ENCODE measurements around the gene CITED1.

Gene CITED1

DNA sequence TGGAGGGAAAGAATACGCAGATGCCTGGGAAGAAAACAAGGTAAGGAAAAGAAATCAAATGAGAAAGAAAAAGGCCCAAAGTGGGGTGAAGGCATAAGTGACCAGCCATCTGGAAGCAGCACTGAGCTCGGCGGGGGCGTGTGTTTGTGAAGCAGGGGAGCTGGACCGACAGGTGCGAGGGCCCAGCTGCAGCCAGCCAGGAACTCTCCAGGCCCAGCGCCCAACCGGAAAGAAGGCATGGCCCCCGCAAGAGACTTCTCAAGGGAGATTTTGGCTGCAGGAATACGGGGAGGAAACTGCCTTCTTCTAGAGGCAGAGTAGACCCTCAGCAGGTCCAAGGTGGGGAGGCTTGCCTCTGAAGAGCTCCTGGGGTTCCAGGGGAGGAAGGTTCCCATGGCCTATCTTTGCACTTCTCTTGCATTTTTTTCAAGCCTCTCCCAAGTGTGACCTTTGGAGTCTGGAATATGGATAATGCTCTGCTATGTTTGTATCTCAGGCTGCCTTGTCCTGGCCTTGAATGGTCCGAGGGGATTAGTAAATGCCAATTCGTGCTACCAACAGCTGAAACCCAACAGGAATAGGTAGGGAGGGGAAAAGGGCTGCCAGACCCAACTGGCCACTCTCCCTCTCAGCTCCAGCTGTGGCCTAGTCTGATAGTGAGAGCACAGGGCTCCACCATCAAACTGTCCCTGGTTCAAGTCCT, 10.8 kb upstream of the CITED1 start:
- TF ChIP-seq, protein P1, sequence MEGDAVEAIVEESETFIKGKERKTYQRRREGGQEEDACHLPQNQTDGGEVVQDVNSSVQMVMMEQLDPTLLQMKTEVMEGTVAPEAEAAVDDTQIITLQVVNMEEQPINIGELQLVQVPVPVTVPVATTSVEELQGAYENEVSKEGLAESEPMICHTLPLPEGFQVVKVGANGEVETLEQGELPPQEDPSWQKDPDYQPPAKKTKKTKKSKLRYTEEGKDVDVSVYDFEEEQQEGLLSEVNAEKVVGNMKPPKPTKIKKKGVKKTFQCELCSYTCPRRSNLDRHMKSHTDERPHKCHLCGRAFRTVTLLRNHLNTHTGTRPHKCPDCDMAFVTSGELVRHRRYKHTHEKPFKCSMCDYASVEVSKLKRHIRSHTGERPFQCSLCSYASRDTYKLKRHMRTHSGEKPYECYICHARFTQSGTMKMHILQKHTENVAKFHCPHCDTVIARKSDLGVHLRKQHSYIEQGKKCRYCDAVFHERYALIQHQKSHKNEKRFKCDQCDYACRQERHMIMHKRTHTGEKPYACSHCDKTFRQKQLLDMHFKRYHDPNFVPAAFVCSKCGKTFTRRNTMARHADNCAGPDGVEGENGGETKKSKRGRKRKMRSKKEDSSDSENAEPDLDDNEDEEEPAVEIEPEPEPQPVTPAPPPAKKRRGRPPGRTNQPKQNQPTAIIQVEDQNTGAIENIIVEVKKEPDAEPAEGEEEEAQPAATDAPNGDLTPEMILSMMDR (IDR thresholded peaks at IDR 0.05; ENCODE audit: low read depth, low read length, missing control alignments) = no peak
- no peak overlapping the region for H3K4me3 ChIP-seq (replicated peaks; ENCODE audit: low read depth, low read length)
- DNase-seq (ENCODE audit: extremely low read depth, low read depth) = no peak

- no peak for DNase-seq (ENCODE audit: extremely low read depth, low read depth)
- TF ChIP-seq, protein P1 (IDR thresholded peaks at IDR 0.05; ENCODE audit: low read depth, low read length, missing control alignments) = no peak
Measured at GRCh38 chrX:72314881-72315280, 9.2 kb upstream of the CITED1 start.

DNA sequence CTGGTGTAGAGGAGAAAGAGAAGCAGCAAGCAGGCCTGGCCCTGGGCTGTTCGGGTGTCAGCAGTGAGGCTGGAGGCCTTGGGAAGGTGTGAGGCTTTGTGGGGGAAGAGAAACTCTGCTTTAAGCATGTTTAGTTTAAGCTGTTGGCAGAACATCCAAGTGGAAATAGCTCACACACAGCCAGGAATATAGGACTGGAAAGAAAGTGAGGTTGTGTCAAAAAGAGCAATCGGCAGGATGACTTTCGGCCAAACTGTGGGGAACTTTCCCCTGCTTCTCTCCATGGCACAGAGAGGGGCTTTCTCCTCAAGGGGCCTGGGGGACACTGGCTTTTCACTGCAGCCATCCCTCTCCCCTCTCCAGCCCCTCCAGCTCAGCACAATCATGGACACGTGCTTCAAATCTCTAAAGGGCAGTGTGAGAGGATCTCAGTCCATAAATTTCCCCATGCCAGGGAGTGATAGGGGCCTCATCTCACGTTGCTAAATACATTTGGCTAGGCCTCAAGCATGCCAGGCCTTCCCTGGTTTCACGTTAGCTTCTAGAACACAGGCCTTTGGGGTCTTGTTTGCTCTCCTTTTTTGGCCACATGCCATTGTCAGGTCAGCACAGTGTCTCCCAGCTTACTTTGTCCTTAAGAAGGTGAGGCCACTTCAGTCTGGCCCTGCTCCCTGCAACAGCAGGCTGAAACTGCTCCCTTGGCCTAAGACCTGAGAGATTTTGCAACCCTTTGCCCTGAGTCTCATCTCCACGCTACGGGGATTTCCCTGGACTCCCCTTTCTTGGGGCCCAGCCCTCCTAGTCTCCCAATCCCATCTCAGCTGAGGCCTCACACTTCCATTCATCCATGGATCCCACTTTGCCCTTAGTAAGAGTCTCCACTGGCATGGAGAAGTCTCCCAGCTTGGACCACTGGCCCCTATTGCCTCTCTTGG, 8.3 kb upstream of the CITED1 start:
- H3K4me3 ChIP-seq (replicated peaks; ENCODE audit: low read depth, low read length) = no peak overlapping the region
- TF ChIP-seq, protein P1 (IDR thresholded peaks at IDR 0.05; ENCODE audit: low read depth, low read length, missing control alignments) = no peak
- no peak for DNase-seq (ENCODE audit: extremely low read depth, low read depth)

More at GRCh38 chrX:72314881-72315280, 9.2 kb upstream of the CITED1 start:
- H3K4me3 ChIP-seq (replicated peaks; ENCODE audit: low read depth, low read length) = no peak overlapping the region

DNA sequence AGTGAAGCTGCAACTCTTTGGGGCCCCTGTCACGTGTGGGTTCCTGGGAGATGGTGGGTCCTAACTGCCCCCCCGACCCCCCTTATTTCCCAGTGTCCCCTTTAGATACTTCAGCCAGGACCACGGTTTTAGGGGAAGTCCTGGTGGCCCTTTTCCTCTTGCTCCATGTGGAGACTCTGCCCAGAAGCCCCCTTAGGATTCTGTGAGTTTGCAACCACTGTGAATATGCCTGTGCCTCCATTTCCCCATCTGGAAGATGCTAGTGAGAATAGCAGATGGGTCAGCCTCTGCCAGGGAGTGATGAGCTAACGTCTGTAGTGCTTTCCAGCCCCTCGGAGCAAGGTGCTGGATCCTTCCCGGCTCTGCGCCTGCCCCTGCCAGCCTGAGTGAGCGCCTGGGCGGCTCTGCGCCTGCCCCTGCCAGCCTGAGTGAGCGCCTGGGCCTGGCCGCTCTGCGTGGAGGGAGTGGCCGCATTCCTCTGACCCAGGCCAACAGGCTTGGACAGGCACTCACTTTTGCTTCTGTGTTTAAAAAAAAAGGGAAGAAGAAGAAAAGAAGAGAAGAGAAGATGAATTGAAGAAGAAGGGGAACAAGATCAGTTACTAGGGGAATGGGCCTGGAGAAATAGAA, 6.7 kb upstream of the CITED1 start:
- no peak overlapping the region for H3K4me3 ChIP-seq (replicated peaks; ENCODE audit: low read depth, low read length)
- DNase-seq (ENCODE audit: extremely low read depth, low read depth) = no peak
- TF ChIP-seq, protein P1 (IDR thresholded peaks at IDR 0.05; ENCODE audit: low read depth, low read length, missing control alignments) = no peak

DNA sequence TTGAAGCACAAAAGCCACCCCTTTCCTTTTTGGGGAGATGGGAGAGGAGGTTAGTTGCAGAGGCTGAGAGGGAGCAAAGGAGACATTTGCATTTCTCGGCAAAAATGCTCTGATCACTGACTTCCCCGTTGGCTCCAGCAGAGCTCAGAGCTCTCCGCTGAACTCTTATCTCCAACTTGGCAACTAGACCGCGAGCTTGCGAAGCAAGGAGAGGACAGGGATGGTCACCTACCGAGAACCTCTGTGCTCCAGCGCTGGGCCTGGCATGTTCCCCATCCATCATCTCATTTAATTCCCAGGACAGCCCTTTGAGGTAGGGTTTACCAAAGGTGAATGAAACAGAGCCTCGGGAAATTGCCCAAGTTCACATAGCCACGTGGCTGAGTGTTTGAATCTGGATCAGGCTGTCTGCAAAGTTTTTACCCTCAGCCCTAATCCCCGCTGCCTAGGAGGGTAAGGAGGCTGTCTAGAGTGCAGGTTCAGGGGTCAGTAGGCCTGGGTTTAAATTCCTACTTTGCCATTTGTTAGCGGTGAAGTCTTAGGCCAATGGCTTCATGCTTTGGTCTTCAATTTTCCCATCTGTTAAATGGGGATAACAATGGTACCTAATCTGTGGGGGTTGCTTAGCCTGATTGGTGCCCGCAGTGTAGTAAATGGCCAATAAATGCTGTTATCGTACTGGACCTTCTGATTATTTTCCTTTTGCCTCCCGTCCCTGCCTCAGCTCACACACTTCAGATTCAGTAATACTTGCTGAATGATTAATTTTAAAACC, 3.8 kb upstream of the CITED1 start:
- no peak for DNase-seq (ENCODE audit: extremely low read depth, low read depth)
- TF ChIP-seq, protein P1 (IDR thresholded peaks at IDR 0.05; ENCODE audit: low read depth, low read length, missing control alignments) = no peak
- H3K4me3 ChIP-seq (replicated peaks; ENCODE audit: low read depth, low read length) = no peak overlapping the region
